Osteoblast (primary cell): ENCODE data around the gene EIF4B. TPM values are rescaled to one million over a fixed set of nuclear protein-coding genes. Genes with fewer than 3 reads are reported as not detected.

Source experiments
- DNase-seq: peaks from one replicate; pipeline ENCODE4 v3.0.0; 2011; ENCODE audit warnings: low spot score, mixed read lengths; ENCODE audit not compliant: insufficient read length; ENCODE audit errors: missing footprints
- H2AFZ ChIP-seq: 2 replicates; pipeline ENCODE4 v1.6.0; 2011; ENCODE audit warnings: mild to moderate bottlenecking, low read length
- H3K27ac ChIP-seq: 2 replicates; pipeline ENCODE4 v1.5.1; 2011; ENCODE audit warnings: mild to moderate bottlenecking, low read depth, low read length, moderate library complexity
- H3K27me3 ChIP-seq: 2 replicates; pipeline ENCODE4 v1.6.0; 2012; ENCODE audit warnings: mild to moderate bottlenecking, control low read depth, inconsistent platforms, low read length, moderate library complexity; ENCODE audit not compliant: insufficient read depth
- H3K36me3 ChIP-seq: 2 replicates; pipeline ENCODE4 v1.5.1; 2011; ENCODE audit warnings: mild to moderate bottlenecking, low read length, control low read depth, moderate library complexity; ENCODE audit not compliant: insufficient read depth
- H3K4me1 ChIP-seq: 2 replicates; pipeline ENCODE4 v1.5.1; 2011; ENCODE audit warnings: mild to moderate bottlenecking, low read length, control low read depth, moderate library complexity; ENCODE audit not compliant: insufficient read depth
- H3K4me2 ChIP-seq: 2 replicates; pipeline ENCODE4 v1.6.0; 2011; ENCODE audit warnings: mild to moderate bottlenecking, low read length; ENCODE audit not compliant: insufficient read depth
- H3K4me3 ChIP-seq: fragments of 200-600 bp; sonication (generic); 3 replicates; pipeline ENCODE4 v1.5.1; 2012; ENCODE audit warnings: mild to moderate bottlenecking, low read length, inconsistent platforms; ENCODE audit not compliant: insufficient read depth
- H3K79me2 ChIP-seq: 2 replicates; pipeline ENCODE4 v1.6.0; 2012; ENCODE audit warnings: mild to moderate bottlenecking, low read length, control low read depth, inconsistent platforms; ENCODE audit not compliant: insufficient read depth
- H3K9me3 ChIP-seq: 2 replicates; pipeline ENCODE4 v1.5.1; 2011; ENCODE audit warnings: low read depth, low read length, control low read depth
- H4K20me1 ChIP-seq: 2 replicates; pipeline ENCODE4 v1.6.0; 2012; ENCODE audit warnings: mild to moderate bottlenecking, low read length, control low read depth; ENCODE audit not compliant: insufficient read depth
- total RNA-seq: library from RNA; depleted of rRNA; stranded (reverse); fragments of >200 nt; gene quantifications from 2 replicates; pipeline ENCODE4 v1.2.3, GENCODE V29; 2012
- TF ChIP-seq, protein P1 (sequence below): IDR thresholded peaks from 2 replicates; pipeline ENCODE4 v1.5.1; 2011; ENCODE audit warnings: mild to moderate bottlenecking, low read depth, low read length, moderate library complexity; ENCODE audit errors: extremely low read depth

Gene EIF4B
- total RNA-seq, 1 donor = 1,332 TPM

DNA sequence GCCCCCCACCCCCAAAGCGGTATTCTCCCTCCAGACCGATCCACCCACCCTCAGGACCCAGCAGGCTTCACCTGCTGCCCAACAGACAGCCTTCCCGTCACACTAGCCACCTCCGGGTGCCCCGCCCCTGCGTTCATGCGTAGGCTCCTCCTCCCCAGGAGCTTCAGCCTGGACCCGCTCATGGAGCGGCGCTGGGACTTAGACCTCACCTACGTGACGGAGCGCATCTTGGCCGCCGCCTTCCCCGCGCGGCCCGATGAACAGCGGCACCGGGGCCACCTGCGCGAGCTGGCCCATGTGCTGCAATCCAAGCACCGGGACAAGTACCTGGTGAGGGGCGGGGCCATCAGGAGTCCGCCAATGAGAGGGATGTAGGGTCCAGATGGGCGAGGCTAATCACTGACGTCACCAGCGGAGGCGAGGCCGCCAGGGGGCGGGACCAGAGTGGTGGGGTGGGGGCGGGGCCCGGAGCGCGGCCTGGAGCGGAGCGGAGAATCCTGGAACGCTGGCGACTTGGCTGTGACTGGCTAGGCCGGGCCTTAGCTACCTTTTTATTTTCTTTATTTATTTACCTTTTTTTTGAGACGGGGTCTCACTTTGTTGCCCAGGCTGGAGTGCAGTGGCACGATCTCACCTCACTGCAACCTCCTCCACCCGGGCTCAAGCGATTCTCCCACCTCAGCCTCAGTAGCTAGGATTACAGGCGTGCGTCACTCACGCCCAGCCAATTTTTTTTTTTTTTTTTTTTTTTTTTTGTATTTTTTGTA, 48.0 kb downstream of the EIF4B start:
- Histone ChIP-seq H3K79me2 (peaks cover 31% of the 10 kb centered on the region), H3K4me1 (peaks cover 62% of the 10 kb centered on the region), H2AFZ (no peak overlapping the region), H4K20me1 (peaks cover 4% of the 10 kb centered on the region), H3K36me3 (peaks cover 45% of the 10 kb centered on the region), H3K4me2 (peak overlapping the region; percentile 52), H3K9me3 (no peaks in the 10 kb centered on the region), H3K27ac (peak overlapping the region; percentile 28), H3K27me3 (no peaks in the 10 kb centered on the region), H3K4me3 (peak overlapping the region; percentile 46)
- peak; percentile 97 for DNase-seq
- TF ChIP-seq, protein P1, sequence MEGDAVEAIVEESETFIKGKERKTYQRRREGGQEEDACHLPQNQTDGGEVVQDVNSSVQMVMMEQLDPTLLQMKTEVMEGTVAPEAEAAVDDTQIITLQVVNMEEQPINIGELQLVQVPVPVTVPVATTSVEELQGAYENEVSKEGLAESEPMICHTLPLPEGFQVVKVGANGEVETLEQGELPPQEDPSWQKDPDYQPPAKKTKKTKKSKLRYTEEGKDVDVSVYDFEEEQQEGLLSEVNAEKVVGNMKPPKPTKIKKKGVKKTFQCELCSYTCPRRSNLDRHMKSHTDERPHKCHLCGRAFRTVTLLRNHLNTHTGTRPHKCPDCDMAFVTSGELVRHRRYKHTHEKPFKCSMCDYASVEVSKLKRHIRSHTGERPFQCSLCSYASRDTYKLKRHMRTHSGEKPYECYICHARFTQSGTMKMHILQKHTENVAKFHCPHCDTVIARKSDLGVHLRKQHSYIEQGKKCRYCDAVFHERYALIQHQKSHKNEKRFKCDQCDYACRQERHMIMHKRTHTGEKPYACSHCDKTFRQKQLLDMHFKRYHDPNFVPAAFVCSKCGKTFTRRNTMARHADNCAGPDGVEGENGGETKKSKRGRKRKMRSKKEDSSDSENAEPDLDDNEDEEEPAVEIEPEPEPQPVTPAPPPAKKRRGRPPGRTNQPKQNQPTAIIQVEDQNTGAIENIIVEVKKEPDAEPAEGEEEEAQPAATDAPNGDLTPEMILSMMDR = no peak

DNA sequence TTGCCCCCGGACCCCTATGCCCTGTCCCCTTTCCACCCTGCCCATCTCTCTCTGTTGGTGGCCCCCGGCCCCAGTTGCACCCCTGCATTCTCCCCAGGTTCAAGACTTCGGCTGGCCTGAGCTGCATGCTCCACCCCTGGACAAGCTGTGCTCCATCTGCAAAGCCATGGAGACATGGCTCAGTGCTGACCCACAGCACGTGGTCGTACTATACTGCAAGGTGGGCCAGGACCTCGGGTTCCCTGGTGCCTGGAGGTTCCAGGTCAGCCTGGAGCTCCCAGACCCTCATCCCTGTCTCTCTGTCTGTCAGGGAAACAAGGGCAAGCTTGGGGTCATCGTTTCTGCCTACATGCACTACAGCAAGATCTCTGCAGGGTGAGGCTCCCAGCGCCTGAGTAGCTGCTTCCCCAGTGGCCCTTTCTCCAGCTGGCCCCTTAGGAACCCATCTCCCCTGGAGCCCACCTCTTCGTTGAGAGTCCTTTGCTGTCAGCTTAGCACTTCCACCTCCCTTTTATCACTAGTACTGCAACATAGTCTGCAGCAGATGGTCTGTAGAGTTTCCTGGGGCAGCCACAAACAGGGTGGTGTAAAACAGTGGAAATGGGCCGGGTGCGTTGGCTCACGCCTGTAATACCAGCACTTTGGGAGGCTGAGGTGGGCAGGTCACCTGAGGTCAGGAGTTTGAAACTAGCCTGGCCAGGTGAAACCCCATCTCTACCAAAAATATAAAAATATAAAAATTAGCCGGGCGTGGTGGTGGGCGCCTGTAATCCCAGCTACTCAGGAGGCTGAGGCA, 49.4 kb downstream of the EIF4B start:
- no peak overlapping the region for H3K4me2 ChIP-seq
- TF ChIP-seq, protein P1 = no peak
- H3K4me3 ChIP-seq = no peak overlapping the region
- H3K4me1 ChIP-seq = peaks cover 50% of the 10 kb centered on the region
- H3K27me3 ChIP-seq = no peaks in the 10 kb centered on the region
- no peak overlapping the region for H3K27ac ChIP-seq
- DNase-seq = peak; percentile 59
- peaks cover 20% of the 10 kb centered on the region for H3K79me2 ChIP-seq
- peaks cover 10% of the 10 kb centered on the region for H4K20me1 ChIP-seq
- H2AFZ ChIP-seq = no peak overlapping the region
- H3K9me3 ChIP-seq = no peaks in the 10 kb centered on the region
- peaks cover 58% of the 10 kb centered on the region for H3K36me3 ChIP-seq

- no peak overlapping the region for H2AFZ ChIP-seq
- H3K4me2 ChIP-seq = no peak overlapping the region
- TF ChIP-seq, protein P1 = no peak
- H4K20me1 ChIP-seq = peaks cover 10% of the 10 kb centered on the region
- H3K27ac ChIP-seq = peak overlapping the region; percentile 41
- no peaks in the 10 kb centered on the region for H3K9me3 ChIP-seq
- H3K4me3 ChIP-seq = no peak overlapping the region
- H3K36me3 ChIP-seq = peaks cover 64% of the 10 kb centered on the region
- H3K27me3 ChIP-seq = no peaks in the 10 kb centered on the region
- DNase-seq = peak; percentile 58
- peaks cover 13% of the 10 kb centered on the region for H3K79me2 ChIP-seq
- H3K4me1 ChIP-seq = peaks cover 44% of the 10 kb centered on the region
Measured at GRCh38 chr12:53056296-53056695, 50.0 kb downstream of the EIF4B start.

- Histone ChIP-seq H3K4me2 (no peak overlapping the region), H3K36me3 (peaks cover 68% of the 10 kb centered on the region), H4K20me1 (peaks cover 14% of the 10 kb centered on the region), H3K4me3 (no peak overlapping the region), H3K4me1 (peaks cover 38% of the 10 kb centered on the region), H3K79me2 (peaks cover 9% of the 10 kb centered on the region), H2AFZ (no peak overlapping the region), H3K27me3 (no peaks in the 10 kb centered on the region), H3K27ac (peak overlapping the region; percentile 41), H3K9me3 (no peaks in the 10 kb centered on the region)
- no peak for DNase-seq
- TF ChIP-seq, protein P1 = no peak
Measured at GRCh38 chr12:53056901-53057300, 50.6 kb downstream of the EIF4B start.
